ENCODE data around the gene CRYBA1. TPM values are rescaled to one million over a fixed set of nuclear protein-coding genes. Genes with fewer than 3 reads are reported as not detected.
"Not testable (repeated sequence)": the region's sequence is repeated elsewhere in the genome, so short reads cannot be mapped to it uniquely, and the experiment has no call there.

The CRYBA1 gene
- total RNA-seq: not detected

- DNase-seq (ENCODE audit: low spot score in 2 of 2) (no peak), FAIRE-seq (no peak)
These were observed at the start of gene CRYBA1 for GRCh38 chr17:29246628-29247027. Gene CRYBA1 (plus strand): TSS chr17:29246859. CDS start chr17:29246864, 5 bp downstream.

GRCh38 chr17:29197516-29198272, 49.0 kb upstream of the CRYBA1 start:
- DNase-seq (ENCODE audit: low spot score in 2 of 2) (no peak), FAIRE-seq (no peak)

- FAIRE-seq; DNase-seq (ENCODE audit: low spot score in 2 of 2): not testable (repeated sequence)
These were observed 42.4 kb upstream of the CRYBA1 start for GRCh38 chr17:29204068-29204804.

GRCh38 chr17:29205047-29205446, 41.6 kb upstream of the CRYBA1 start:
- no peak for DNase-seq (ENCODE audit: low spot score in 2 of 2)
- no peak for FAIRE-seq

- no peak for FAIRE-seq
These were observed 38.7 kb upstream of the CRYBA1 start for GRCh38 chr17:29207975-29208374.

GRCh38 chr17:29209073-29209472, 37.6 kb upstream of the CRYBA1 start:
- FAIRE-seq (no peak), DNase-seq (ENCODE audit: low spot score in 2 of 2) (no peak)

More at GRCh38 chr17:29207975-29208374, 38.7 kb upstream of the CRYBA1 start:
- DNase-seq (ENCODE audit: low spot score in 2 of 2): no peak

GRCh38 chr17:29210879-29211278, 35.8 kb upstream of the CRYBA1 start:
- no peak for DNase-seq (ENCODE audit: low spot score in 2 of 2)
- no peak for FAIRE-seq

- FAIRE-seq (no peak), DNase-seq (ENCODE audit: low spot score in 2 of 2) (no peak)
These were observed 34.5 kb upstream of the CRYBA1 start for GRCh38 chr17:29212094-29212631.

- FAIRE-seq: peak; percentile 85
- DNase-seq (ENCODE audit: low spot score in 2 of 2): no peak
These were observed 34.0 kb upstream of the CRYBA1 start for GRCh38 chr17:29212681-29213121.

GRCh38 chr17:29214215-29215146, 32.2 kb upstream of the CRYBA1 start:
- FAIRE-seq (no peak), DNase-seq (ENCODE audit: low spot score in 2 of 2) (no peak)

- FAIRE-seq (no peak), DNase-seq (ENCODE audit: low spot score in 2 of 2) (no peak)
These were observed 31.5 kb upstream of the CRYBA1 start for GRCh38 chr17:29215174-29215573.

- FAIRE-seq (no peak), DNase-seq (ENCODE audit: low spot score in 2 of 2) (no peak)
These were observed 30.9 kb upstream of the CRYBA1 start for GRCh38 chr17:29215717-29216116.

GRCh38 chr17:29216181-29216580, 30.5 kb upstream of the CRYBA1 start:
- no peak for DNase-seq (ENCODE audit: low spot score in 2 of 2)
- FAIRE-seq: no peak

- FAIRE-seq (no peak), DNase-seq (ENCODE audit: low spot score in 2 of 2) (no peak)
These were observed 29.8 kb upstream of the CRYBA1 start for GRCh38 chr17:29216856-29217255.

GRCh38 chr17:29219378-29220047, 27.1 kb upstream of the CRYBA1 start:
- peak; percentile 82 for FAIRE-seq
- peak; percentile 59 to 86 for DNase-seq (ENCODE audit: low spot score in 2 of 2)

- not testable (repeated sequence) for DNase-seq (ENCODE audit: low spot score in 2 of 2); FAIRE-seq
These were observed 25.3 kb upstream of the CRYBA1 start for GRCh38 chr17:29221338-29221737.

- DNase-seq (ENCODE audit: low spot score in 2 of 2) (no peak), FAIRE-seq (no peak)
These were observed 21.3 kb upstream of the CRYBA1 start for GRCh38 chr17:29225396-29225795.

- no peak for FAIRE-seq
These were observed 13.4 kb upstream of the CRYBA1 start for GRCh38 chr17:29233301-29233700.

GRCh38 chr17:29234972-29235371, 11.7 kb upstream of the CRYBA1 start:
- not testable (repeated sequence) for DNase-seq (ENCODE audit: low spot score in 2 of 2); FAIRE-seq

More at GRCh38 chr17:29233301-29233700, 13.4 kb upstream of the CRYBA1 start:
- no peak for DNase-seq (ENCODE audit: low spot score in 2 of 2)

- DNase-seq (ENCODE audit: low spot score in 2 of 2) (no peak), FAIRE-seq (no peak)
These were observed 10.8 kb upstream of the CRYBA1 start for GRCh38 chr17:29235904-29236303.
